H4 (cell line): ENCODE measurements around the gene SIGLEC8. TPM values are rescaled to one million over a fixed set of nuclear protein-coding genes. Genes with fewer than 3 reads are reported as not detected.

Experiments used
- DNase-seq: peaks from one replicate; pipeline ENCODE4 v3.0.0-alpha.2; 2015; ENCODE audit warnings: low spot score
- total RNA-seq: library from RNA; depleted of rRNA; stranded (reverse); fragments of >200 nt; shearing (Covaris generic); gene quantifications from 2 replicates; pipeline ENCODE4 v1.2.3, GENCODE V29; 2014; rRNA removed

SIGLEC8 gene
- total RNA-seq, 1 experiment from 2014 or later: not detected

- DNase-seq: no peak
These were observed 56.1 kb downstream of the SIGLEC8 start for GRCh38 chr19:51402117-51402516.

Other genes with a start within 250 kb of the SIGLEC8 start
- gene CD33, start 233.4 kb downstream of the SIGLEC8 start, total RNA-seq: 3.3 and 13.9 TPM in 2 replicates
- gene SIGLECL1, start 207.4 kb downstream of the SIGLEC8 start, total RNA-seq: 0.39 TPM in 1 of 2 replicates, not detected in the other
- 0.72 and 1.2 TPM in 2 replicates for gene IGLON5, start 146.8 kb downstream of the SIGLEC8 start, total RNA-seq
- 8.0 and 8.5 TPM in 2 replicates for gene VSIG10L, start 116.3 kb downstream of the SIGLEC8 start, total RNA-seq
- 397 and 449 TPM in 2 replicates for gene ETFB, start 92.1 kb downstream of the SIGLEC8 start, total RNA-seq
- 0.97 TPM in 1 of 2 replicates, not detected in the other for gene CLDND2, start 89.5 kb downstream of the SIGLEC8 start, total RNA-seq
- gene NKG7, start 85.8 kb downstream of the SIGLEC8 start, total RNA-seq: not detected in 2 replicates
- gene LIM2, start 70.5 kb downstream of the SIGLEC8 start, total RNA-seq: not detected in 2 replicates
- not detected in 2 replicates for gene C19orf84, start 67.9 kb downstream of the SIGLEC8 start, total RNA-seq
- not detected in 2 replicates for gene SIGLEC10, start 40.8 kb downstream of the SIGLEC8 start, total RNA-seq
- not detected in 2 replicates for gene CEACAM18, start 20.1 kb upstream of the SIGLEC8 start, total RNA-seq
- not detected in 2 replicates for gene SIGLEC12, start 43.3 kb upstream of the SIGLEC8 start, total RNA-seq
- not detected in 2 replicates for gene SIGLEC6, start 73.2 kb upstream of the SIGLEC8 start, total RNA-seq
- gene ZNF175, start 112.8 kb upstream of the SIGLEC8 start, total RNA-seq: 3.1 and 5.1 TPM in 2 replicates
- gene SIGLEC5, start 171.9 kb upstream of the SIGLEC8 start, total RNA-seq: not detected in 2 replicates
- gene SIGLEC14, start 188.4 kb upstream of the SIGLEC8 start, total RNA-seq: not detected in 2 replicates
- gene SPACA6, start 234.9 kb upstream of the SIGLEC8 start, total RNA-seq: 4.2 and 8.2 TPM in 2 replicates